ENCODE results near the gene ABCC8.

- TF ChIP-seq EZH2 (IDR thresholded peaks at IDR 0.05; ENCODE audit: borderline replicate concordance, low read length) (no peak), CTCF (conservative IDR thresholded peaks at IDR 0.05 in 1 of 2, IDR thresholded peaks at IDR 0.05 in 1 of 2; ENCODE audit: extremely low read depth in 1 of 2, insufficient read depth in 1 of 2, low read depth in 1 of 2, low read length in 2 of 2) (no peak)
Observed at GRCh38 chr11:17383461-17383860, 93.2 kb downstream of the ABCC8 start.

Measured in mammary epithelial cell (primary cell).